NB4 (cell line): ENCODE measurements around the gene C2orf74.

Experiments used
- MYC ChIP-seq: IDR thresholded peaks from 2 replicates; pipeline ENCODE4 v1.6.1; 2011; ENCODE audit warnings: low read depth, low read length
- POLR2A ChIP-seq: IDR thresholded peaks from 2 replicates; pipeline ENCODE4 v1.6.1; 2011; ENCODE audit warnings: mild to moderate bottlenecking; ENCODE audit not compliant: insufficient read length; ENCODE audit errors: extremely low read depth

DNA sequence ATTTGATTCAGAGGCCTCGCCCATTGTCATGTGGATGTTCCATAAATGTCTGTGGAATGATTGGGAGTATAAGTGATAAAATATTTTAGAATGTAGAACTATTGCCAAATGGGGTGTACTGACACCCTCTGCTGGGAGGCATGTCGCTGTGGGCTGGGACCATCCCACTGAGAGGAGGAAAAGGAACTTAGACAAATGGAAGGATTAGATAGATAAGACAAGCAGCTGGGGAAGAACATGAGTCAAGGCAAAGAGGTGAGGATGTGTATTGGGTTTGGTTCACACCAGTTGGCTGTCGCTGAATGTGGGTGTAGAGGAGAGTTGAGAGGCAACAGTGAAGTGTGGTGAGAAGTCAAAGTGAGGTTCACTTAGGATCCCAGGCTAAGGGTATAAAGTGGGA is 4.0 kb downstream of the C2orf74 start:
- TF ChIP-seq MYC (no peak), POLR2A (no peak)
